ENCODE data around the gene LACTB.

LACTB gene

DNA sequence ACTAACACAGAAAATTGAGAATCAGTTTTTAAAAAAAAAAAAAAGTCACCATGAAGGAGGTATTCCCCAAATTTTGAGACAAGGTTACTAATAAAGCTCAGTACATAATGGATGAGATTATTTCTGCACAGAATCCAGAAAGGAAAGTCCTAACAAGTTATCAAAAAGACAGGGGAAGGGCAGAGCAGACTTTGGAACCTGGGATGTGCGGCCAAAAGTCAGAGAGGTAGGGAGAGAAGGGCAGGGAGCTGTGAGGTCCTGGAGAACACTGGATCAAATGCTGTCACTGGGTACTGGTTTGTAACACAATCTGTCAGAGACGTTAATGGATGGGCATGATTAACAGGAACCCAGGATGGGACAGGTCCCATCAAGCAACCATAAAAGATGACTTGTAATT, 12.2 kb upstream of the LACTB start:
- TF ChIP-seq, protein P1, sequence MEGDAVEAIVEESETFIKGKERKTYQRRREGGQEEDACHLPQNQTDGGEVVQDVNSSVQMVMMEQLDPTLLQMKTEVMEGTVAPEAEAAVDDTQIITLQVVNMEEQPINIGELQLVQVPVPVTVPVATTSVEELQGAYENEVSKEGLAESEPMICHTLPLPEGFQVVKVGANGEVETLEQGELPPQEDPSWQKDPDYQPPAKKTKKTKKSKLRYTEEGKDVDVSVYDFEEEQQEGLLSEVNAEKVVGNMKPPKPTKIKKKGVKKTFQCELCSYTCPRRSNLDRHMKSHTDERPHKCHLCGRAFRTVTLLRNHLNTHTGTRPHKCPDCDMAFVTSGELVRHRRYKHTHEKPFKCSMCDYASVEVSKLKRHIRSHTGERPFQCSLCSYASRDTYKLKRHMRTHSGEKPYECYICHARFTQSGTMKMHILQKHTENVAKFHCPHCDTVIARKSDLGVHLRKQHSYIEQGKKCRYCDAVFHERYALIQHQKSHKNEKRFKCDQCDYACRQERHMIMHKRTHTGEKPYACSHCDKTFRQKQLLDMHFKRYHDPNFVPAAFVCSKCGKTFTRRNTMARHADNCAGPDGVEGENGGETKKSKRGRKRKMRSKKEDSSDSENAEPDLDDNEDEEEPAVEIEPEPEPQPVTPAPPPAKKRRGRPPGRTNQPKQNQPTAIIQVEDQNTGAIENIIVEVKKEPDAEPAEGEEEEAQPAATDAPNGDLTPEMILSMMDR (IDR thresholded peaks at IDR 0.05; ENCODE audit: low read depth, low read length, missing control alignments): no peak
- no peak for DNase-seq (ENCODE audit: low read depth)
- no peak overlapping the region for H3K4me3 ChIP-seq (ENCODE audit: low read depth, low read length)
- in situ Hi-C loops (cut with HindIII; ENCODE audit: low sequenced_read_pairs): no loop called here

GRCh38 chr15:63109920-63110319, 11.7 kb upstream of the LACTB start:
- in situ Hi-C loops (cut with HindIII; ENCODE audit: low sequenced_read_pairs): no loop called here
- DNase-seq (ENCODE audit: low read depth): no peak
- TF ChIP-seq, protein P1 (IDR thresholded peaks at IDR 0.05; ENCODE audit: low read depth, low read length, missing control alignments): no peak
- H3K4me3 ChIP-seq (ENCODE audit: low read depth, low read length): no peak overlapping the region

DNA sequence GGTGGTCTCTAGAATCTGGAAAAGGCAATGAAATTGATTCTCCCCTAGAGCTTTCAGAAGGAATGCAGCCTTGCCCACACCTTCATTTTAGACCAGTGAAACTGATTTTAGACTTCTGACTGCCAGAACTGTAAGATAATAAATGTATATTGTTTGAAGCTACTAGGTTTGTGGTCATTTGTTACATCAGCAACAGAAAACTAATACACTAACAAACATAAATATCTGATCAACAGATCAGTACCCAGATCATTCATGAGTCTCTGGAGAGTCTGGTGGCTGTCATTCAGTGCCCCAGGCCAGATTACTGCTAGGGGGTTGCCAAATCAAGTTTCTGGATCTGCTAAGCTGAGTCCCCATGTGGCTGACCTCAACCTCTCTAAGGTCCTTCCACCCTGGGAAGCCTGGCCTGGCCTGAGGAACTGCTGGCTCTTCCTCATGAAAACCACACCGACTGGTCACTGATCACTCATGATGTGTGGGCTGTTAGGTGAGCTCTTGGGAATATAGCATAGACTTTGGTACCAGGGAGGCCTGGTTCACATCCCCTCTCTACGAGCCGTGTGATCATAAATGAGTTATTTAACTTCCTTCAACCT, 11.1 kb upstream of the LACTB start:
- no peak overlapping the region for H3K4me3 ChIP-seq (ENCODE audit: low read depth, low read length)
- TF ChIP-seq, protein P1 (IDR thresholded peaks at IDR 0.05; ENCODE audit: low read depth, low read length, missing control alignments): no peak
- in situ Hi-C loops (cut with HindIII; ENCODE audit: low sequenced_read_pairs): no loop called here
- no peak for DNase-seq (ENCODE audit: low read depth)

DNA sequence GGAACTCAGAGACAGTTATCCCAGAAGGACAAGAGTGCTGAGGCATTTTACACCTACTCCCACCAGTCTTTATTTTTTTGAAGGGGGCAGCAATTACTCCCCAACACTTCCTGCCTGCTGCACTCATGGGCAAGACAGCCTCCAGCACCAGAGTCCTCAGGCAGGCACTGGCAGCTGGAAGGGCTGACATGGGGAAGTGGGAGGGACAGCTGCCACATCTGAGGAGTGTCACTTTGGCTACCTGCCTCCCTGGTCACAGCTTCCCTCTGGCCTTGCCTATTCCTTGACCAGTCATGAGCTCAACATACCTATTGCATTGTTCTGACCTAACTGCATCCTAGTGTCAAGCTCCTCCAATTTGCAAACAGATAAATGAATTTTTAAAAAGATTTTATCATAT, 10.2 kb upstream of the LACTB start:
- in situ Hi-C loops (cut with HindIII; ENCODE audit: low sequenced_read_pairs): no loop called here
- DNase-seq (ENCODE audit: low read depth): no peak
- H3K4me3 ChIP-seq (ENCODE audit: low read depth, low read length): no peak overlapping the region
- TF ChIP-seq, protein P1 (IDR thresholded peaks at IDR 0.05; ENCODE audit: low read depth, low read length, missing control alignments): no peak

DNA sequence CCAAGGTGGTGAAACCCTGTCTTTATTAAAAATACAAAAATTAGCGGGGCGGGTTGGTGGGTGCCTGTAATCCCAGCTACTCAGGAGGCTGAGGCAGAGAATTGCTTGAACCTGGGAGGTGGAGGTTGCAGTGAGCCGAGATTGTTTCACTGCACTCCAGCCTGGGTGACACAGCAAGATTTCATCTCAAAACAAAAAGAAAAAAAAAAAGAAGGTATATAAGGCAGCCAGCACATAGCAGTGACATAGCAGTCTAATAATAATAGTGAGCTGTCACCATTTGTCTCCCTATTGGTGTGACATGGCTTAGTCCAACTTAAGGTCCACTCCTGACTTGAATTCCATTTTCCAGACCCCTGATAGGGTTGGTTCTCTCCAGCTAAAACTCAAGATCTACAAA, 8.8 kb upstream of the LACTB start:
- in situ Hi-C loops (cut with HindIII; ENCODE audit: low sequenced_read_pairs): no loop called here
- DNase-seq (ENCODE audit: low read depth): no peak
- no peak overlapping the region for H3K4me3 ChIP-seq (ENCODE audit: low read depth, low read length)
- TF ChIP-seq, protein P1 (IDR thresholded peaks at IDR 0.05; ENCODE audit: low read depth, low read length, missing control alignments): no peak

- TF ChIP-seq, protein P1 (IDR thresholded peaks at IDR 0.05; ENCODE audit: low read depth, low read length, missing control alignments): no peak
- H3K4me3 ChIP-seq (ENCODE audit: low read depth, low read length): no peak overlapping the region
- no peak for DNase-seq (ENCODE audit: low read depth)
- in situ Hi-C loops (cut with HindIII; ENCODE audit: low sequenced_read_pairs): no loop called here
Observed at GRCh38 chr15:63114465-63114864, 7.2 kb upstream of the LACTB start.

All from astrocyte of the cerebellum (primary cell).